GM12801 (cell line): ENCODE data around the gene SOX18.

Experiments
- CTCF ChIP-seq: IDR thresholded peaks from one replicate; pipeline ENCODE4 v1.5.1; 2011; ENCODE audit warnings: control low read depth; ENCODE audit not compliant: insufficient read length; ENCODE audit errors: extremely low read depth

The SOX18 gene

GRCh38 chr20:64078934-64079272, 29.5 kb upstream of the SOX18 start:
- no peak for TF ChIP-seq CTCF

GRCh38 chr20:64077876-64078551, 28.6 kb upstream of the SOX18 start:
- no peak for TF ChIP-seq CTCF

- no peak for TF ChIP-seq CTCF
Measured at GRCh38 chr20:64077541-64077875, 28.1 kb upstream of the SOX18 start.

- TF ChIP-seq CTCF: no peak
Measured at GRCh38 chr20:64077094-64077493, 27.7 kb upstream of the SOX18 start.

- no peak for TF ChIP-seq CTCF
Measured at GRCh38 chr20:64076061-64076997, 26.9 kb upstream of the SOX18 start.

GRCh38 chr20:64075556-64075955, 26.1 kb upstream of the SOX18 start:
- no peak for TF ChIP-seq CTCF

- no peak for TF ChIP-seq CTCF
Measured at GRCh38 chr20:64074963-64075362, 25.5 kb upstream of the SOX18 start.
